Stimulated activated CD4-positive, alpha-beta T cell treated with anti-CD3 and anti-CD28 coated beads, Interleukin-15, amount 100 ng/mL, for 48 hours (primary cell): ENCODE measurements around the gene CPM.
"Not testable (repeated sequence)": the region's sequence is repeated elsewhere in the genome, so short reads cannot be mapped to it uniquely, and the experiment has no call there.

Experiments used
- DNase-seq, 2 donors: peaks; one replicate each; pipeline ENCODE4 v3.0.0-alpha.2; 2020; ENCODE audit warnings: low read depth in 2 of 2

The CPM gene

GRCh38 chr12:68807274-68807575, 125.7 kb downstream of the CPM start:
- not testable (repeated sequence) for DNase-seq

- no peak for DNase-seq
Measured at GRCh38 chr12:68806488-68807237, 126.3 kb downstream of the CPM start.

- DNase-seq: no peak
Measured at GRCh38 chr12:68805592-68806120, 127.3 kb downstream of the CPM start.

GRCh38 chr12:68804657-68805591, 128.0 kb downstream of the CPM start:
- DNase-seq: no peak

GRCh38 chr12:68803948-68804656, 128.9 kb downstream of the CPM start:
- DNase-seq: no peak

GRCh38 chr12:68802911-68803651, 129.9 kb downstream of the CPM start:
- not testable (repeated sequence) for DNase-seq

GRCh38 chr12:68802372-68802745, 130.6 kb downstream of the CPM start:
- not testable (repeated sequence) for DNase-seq
